HCT116 (cell line): ENCODE data around the gene NFKBIZ.

Experiments used
- CEBPB ChIP-seq: IDR thresholded peaks from 2 replicates; pipeline ENCODE4 v1.6.1; 2012; ENCODE audit warnings: low read depth
- EZH2 ChIP-seq: fragments of 200-600 bp; sonication (generic); IDR thresholded peaks from 2 replicates; pipeline ENCODE4 v1.6.1; 2017; ENCODE audit warnings: antibody characterized with exemption, mixed run types
- EZH2phosphoT487 ChIP-seq: fragments of 200-600 bp; IDR thresholded peaks from 2 replicates; pipeline ENCODE4 v1.6.1; 2018; ENCODE audit warnings: antibody characterized with exemption, borderline replicate concordance
- POLR2AphosphoS5 ChIP-seq: IDR thresholded peaks from 2 replicates; pipeline ENCODE4 v1.6.1; 2011; ENCODE audit warnings: mild to moderate bottlenecking, low read depth, low read length, moderate library complexity
- SRF ChIP-seq: IDR thresholded peaks from 2 replicates; pipeline ENCODE4 v1.6.1; 2012; ENCODE audit warnings: low read depth
- TF ChIP-seq, protein P1 (sequence below): IDR thresholded peaks from 2 replicates; pipeline ENCODE4 v1.6.1; 2012; ENCODE audit warnings: low read depth
- TF ChIP-seq, protein P2 (sequence below), 3 experiments: fragments of 200-600 bp in 1 of 3; sonication (generic) in 1 of 3; IDR thresholded peaks in 2 of 3; conservative IDR thresholded peaks in 1 of 3; 2 replicates each; pipeline ENCODE4 v1.5.1; 2012 to 2017; ENCODE audit warnings: low read depth in 2 of 3, low read length in 2 of 3, antibody characterized with exemption in 1 of 3, borderline replicate concordance in 1 of 3, control low read depth in 1 of 3, mild to moderate bottlenecking in 1 of 3, mixed read lengths in 1 of 3, mixed run types in 1 of 3, moderate library complexity in 1 of 3; ENCODE audit not compliant: insufficient read depth in 1 of 3

DNA sequence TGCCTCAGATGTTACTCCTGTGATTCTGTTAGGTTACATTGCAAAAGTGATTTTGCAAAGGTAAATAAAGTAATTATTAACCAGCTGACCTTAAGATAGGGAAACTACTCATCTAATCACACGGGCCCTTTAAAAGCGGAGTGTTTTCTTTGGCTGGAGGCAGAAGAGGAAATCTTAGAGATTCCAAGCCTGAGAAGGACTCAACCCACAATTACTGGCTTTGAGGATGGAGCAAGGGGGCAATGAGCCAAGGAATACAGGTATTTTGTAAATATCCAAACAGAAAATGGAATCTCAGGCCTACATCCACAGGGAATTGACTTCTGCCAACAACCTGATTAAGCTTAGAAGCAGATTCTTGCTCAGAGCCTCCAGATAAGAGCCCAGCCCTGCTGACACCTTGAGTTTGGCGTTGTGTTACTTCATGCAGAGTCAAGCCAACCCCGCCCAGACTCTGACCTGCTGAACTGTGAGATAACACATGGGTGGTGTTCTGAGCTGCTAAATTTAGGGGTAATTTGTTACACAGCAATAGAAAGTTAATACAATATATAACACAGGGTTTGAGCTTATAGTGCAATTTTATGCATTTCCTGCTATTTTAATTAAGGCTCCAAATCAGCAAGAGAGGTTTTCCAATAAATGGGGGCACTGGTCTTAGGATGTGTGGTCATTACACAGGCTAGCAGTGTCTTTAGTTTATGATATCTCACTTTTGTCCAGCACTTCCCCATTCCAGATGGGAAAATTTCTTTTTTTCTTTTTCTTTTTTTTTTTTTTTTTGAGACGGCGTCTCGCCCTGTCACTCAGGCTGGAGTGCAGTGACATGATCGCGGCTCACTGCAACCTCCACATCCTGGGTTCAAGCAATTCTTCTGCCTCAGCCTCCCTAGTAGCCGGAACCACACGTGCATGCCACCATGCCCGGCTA is 19.5 kb downstream of the NFKBIZ start:
- TF ChIP-seq, protein P1, sequence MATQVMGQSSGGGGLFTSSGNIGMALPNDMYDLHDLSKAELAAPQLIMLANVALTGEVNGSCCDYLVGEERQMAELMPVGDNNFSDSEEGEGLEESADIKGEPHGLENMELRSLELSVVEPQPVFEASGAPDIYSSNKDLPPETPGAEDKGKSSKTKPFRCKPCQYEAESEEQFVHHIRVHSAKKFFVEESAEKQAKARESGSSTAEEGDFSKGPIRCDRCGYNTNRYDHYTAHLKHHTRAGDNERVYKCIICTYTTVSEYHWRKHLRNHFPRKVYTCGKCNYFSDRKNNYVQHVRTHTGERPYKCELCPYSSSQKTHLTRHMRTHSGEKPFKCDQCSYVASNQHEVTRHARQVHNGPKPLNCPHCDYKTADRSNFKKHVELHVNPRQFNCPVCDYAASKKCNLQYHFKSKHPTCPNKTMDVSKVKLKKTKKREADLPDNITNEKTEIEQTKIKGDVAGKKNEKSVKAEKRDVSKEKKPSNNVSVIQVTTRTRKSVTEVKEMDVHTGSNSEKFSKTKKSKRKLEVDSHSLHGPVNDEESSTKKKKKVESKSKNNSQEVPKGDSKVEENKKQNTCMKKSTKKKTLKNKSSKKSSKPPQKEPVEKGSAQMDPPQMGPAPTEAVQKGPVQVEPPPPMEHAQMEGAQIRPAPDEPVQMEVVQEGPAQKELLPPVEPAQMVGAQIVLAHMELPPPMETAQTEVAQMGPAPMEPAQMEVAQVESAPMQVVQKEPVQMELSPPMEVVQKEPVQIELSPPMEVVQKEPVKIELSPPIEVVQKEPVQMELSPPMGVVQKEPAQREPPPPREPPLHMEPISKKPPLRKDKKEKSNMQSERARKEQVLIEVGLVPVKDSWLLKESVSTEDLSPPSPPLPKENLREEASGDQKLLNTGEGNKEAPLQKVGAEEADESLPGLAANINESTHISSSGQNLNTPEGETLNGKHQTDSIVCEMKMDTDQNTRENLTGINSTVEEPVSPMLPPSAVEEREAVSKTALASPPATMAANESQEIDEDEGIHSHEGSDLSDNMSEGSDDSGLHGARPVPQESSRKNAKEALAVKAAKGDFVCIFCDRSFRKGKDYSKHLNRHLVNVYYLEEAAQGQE = no peak
- TF ChIP-seq, protein P2, sequence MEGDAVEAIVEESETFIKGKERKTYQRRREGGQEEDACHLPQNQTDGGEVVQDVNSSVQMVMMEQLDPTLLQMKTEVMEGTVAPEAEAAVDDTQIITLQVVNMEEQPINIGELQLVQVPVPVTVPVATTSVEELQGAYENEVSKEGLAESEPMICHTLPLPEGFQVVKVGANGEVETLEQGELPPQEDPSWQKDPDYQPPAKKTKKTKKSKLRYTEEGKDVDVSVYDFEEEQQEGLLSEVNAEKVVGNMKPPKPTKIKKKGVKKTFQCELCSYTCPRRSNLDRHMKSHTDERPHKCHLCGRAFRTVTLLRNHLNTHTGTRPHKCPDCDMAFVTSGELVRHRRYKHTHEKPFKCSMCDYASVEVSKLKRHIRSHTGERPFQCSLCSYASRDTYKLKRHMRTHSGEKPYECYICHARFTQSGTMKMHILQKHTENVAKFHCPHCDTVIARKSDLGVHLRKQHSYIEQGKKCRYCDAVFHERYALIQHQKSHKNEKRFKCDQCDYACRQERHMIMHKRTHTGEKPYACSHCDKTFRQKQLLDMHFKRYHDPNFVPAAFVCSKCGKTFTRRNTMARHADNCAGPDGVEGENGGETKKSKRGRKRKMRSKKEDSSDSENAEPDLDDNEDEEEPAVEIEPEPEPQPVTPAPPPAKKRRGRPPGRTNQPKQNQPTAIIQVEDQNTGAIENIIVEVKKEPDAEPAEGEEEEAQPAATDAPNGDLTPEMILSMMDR (IDR thresholded peaks at IDR 0.05 in 2 of 3, conservative IDR thresholded peaks at IDR 0.05 in 1 of 3; ENCODE audit: borderline replicate concordance in 1 of 3, insufficient read depth in 1 of 3, low read depth in 2 of 3, low read length in 2 of 3) = no peak
- TF ChIP-seq EZH2phosphoT487 (no peak), EZH2 (no peak), POLR2AphosphoS5 (no peak), CEBPB (no peak; the same call in 1 of the 2 replicates), SRF (no peak)
